Natural killer cell treated with Interleukin-12 subunit alpha and Interleukin-12 subunit beta and Interleukin-15 and Interleukin-18, amount 100 ng/mL, for 72 hours (primary cell): Measurements from ENCODE around the gene CHD9NB. TPM values are rescaled to one million over a fixed set of nuclear protein-coding genes. Genes with fewer than 3 reads are reported as not detected.

Experiments
- ATAC-seq, 2 donors: fragments of 150-1000 bp; cut with Tn5 transposase in 1 of 2; sonication (Bioruptor Pico), chemical (Tn5 transposase) in 1 of 2; 2 replicates each; pipeline ENCODE4 v1.10.0; 2021
- DNase-seq: peaks from one replicate; pipeline ENCODE4 v3.0.0; 2022; ENCODE audit warnings: low spot score
- H3K27ac Mint-ChIP-seq, 2 donors: 1 replicate in 1 of 2; 2 replicates in 1 of 2; pipeline ENCODE4 v1.8.0; 2022; ENCODE audit warnings: mixed read lengths in 2 of 2, mild to moderate bottlenecking in 1 of 2, moderate library complexity in 1 of 2
- H3K27me3 Mint-ChIP-seq, 2 donors: 1 replicate in 1 of 2; 2 replicates in 1 of 2; pipeline ENCODE4 v1.8.0; 2022; ENCODE audit warnings: mixed read lengths in 2 of 2
- H3K36me3 Mint-ChIP-seq: one replicate; pipeline ENCODE4 v1.8.0; 2022; ENCODE audit warnings: mixed read lengths
- H3K4me1 Mint-ChIP-seq, 2 donors: 1 replicate in 1 of 2; 2 replicates in 1 of 2; pipeline ENCODE4 v1.8.0; 2022; ENCODE audit warnings: low read depth in 2 of 2, mixed read lengths in 2 of 2, mild to moderate bottlenecking in 1 of 2
- H3K4me3 Mint-ChIP-seq: one replicate; pipeline ENCODE4 v1.8.0; 2022; ENCODE audit warnings: mixed read lengths
- H3K9me3 Mint-ChIP-seq: 2 replicates; pipeline ENCODE4 v1.8.0; 2022; ENCODE audit warnings: mixed read lengths
- total RNA-seq, 2 donors: library from RNA; stranded (reverse); gene quantifications; one replicate each; pipeline ENCODE4 v1.2.3, GENCODE V29; 2022

CHD9NB gene
- total RNA-seq, 2 donors from 2014 or later, result 0.17 TPM; not detected in 1

DNA sequence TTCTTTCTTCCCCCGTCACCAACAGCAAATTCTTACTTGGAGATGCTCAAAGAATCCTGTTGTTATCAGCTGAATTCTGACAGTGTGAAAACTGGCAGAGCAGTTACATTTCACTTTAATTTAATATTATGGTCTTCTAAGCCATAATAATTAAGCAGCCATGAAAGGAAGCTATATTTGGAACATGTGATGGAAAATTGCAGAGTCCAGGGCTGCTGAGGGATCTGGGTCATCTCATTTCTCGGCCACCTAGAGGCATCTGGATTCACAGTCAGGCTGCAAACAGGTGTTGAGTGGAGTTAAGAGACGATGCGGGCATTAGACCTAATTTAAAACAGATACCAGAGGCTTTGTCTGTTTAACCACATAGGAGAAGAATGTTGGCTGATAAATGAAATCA, 38.4 kb downstream of the CHD9NB start:
- Mint-ChIP-seq H3K4me1 (no peaks in the 10 kb centered on the region), H3K36me3 (no peaks in the 10 kb centered on the region), H3K4me3 (no peak overlapping the region), H3K27ac (no peak overlapping the region), H3K9me3 (no peaks in the 10 kb centered on the region), H3K27me3 (peaks cover 23 to 41% of the 10 kb centered on the region in 2 donors)
- no peak for DNase-seq
- ATAC-seq, result no peak

DNA sequence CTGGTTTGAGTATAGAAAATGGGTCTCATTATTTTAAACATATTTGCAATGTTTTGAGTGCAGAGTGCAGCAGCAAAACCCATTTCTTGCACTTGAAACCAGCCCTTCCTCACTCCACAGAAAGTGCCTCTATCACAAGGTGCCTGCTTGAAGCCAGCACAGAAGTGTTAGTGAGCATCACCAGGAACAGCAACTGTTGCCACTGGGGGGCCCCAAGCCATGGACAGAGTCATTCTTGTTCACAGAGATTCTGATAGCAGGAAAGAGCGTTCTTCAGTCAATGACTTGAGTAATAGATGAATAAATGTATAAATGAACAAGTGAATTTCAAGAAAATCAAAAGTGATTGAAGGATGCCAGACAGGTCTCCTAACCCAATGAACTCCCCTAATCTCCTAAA, 45.6 kb downstream of the CHD9NB start:
- no peaks in the 10 kb centered on the region for H3K36me3 Mint-ChIP-seq
- H3K27me3 Mint-ChIP-seq, result peaks cover 29 to 32% of the 10 kb centered on the region in 2 donors
- ATAC-seq (no peak), DNase-seq (no peak)
- no peak overlapping the region for H3K4me3 Mint-ChIP-seq
- no peaks in the 10 kb centered on the region for H3K9me3 Mint-ChIP-seq
- no peak overlapping the region for H3K27ac Mint-ChIP-seq
- H3K4me1 Mint-ChIP-seq, result no peaks in the 10 kb centered on the region

DNA sequence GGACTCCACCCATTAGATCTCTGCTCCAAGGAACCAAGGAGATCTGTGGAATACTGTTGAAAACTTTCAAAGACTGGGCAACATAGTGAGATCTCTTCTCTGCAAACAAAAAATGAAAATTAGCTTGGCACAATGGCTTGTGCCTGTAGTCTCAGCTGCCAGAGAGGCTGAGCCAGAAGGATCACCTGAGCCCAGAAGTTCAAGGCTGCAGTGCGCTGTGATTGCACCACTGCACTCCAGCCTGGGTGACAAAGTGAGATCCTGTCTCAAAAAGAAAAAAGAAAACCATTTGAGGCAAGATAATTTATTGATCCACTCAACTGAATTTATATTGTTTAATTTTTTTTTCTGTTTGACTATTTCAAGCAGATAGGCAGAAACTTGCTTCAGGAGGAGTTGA, 54.8 kb downstream of the CHD9NB start:
- Mint-ChIP-seq H3K27ac (no peak overlapping the region), H3K27me3 (peaks cover 7 to 22% of the 10 kb centered on the region in 2 donors), H3K9me3 (no peaks in the 10 kb centered on the region), H3K36me3 (no peaks in the 10 kb centered on the region), H3K4me3 (no peak overlapping the region), H3K4me1 (no peaks in the 10 kb centered on the region)
- no peak for DNase-seq
- no peak for ATAC-seq

DNA sequence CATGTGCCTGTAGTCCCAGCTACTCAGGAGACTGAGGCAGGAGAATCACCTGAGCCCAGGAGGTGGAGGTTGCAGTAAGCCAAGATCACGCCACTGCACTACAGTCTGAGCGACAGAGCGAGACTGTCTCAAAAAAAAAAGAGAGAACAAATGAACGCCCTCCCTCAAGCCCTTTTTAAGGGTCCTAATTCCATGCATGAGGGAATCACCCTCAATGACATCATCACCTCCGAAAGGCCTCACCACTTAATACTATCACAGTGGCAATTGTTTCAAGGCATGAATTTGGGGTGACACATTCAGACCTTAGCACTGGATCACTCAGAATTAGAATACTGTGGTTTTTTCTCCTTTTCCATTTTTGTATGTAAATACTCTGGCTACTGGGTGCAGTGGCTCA, 57.8 kb downstream of the CHD9NB start:
- ATAC-seq, result no peak

DNA sequence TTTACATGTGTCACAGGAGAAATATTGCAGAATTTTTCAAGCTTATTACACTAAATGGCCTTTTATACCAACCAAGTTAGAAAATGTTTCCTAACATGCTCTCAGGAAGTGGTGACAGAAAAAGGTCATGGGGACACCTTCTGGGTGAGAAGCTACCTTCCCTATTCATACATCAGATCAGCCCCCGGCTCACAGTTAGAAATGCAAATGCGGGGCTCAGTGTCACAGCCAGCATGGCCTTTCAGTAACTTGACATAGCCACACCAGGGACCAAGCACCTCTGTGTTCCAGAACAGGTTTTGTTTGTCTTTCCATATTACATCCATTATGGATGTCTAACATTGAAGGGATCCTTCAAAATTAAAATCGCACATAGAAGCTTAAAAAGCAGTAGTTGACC, 59.5 kb downstream of the CHD9NB start:
- ATAC-seq, result no peak

More for the DNA sequence above, 57.8 kb downstream of the CHD9NB start:
- Mint-ChIP-seq H3K9me3 (no peaks in the 10 kb centered on the region), H3K4me1 (no peaks in the 10 kb centered on the region), H3K36me3 (no peaks in the 10 kb centered on the region), H3K27me3 (peaks cover 5 to 16% of the 10 kb centered on the region in 2 donors), H3K27ac (no peak overlapping the region), H3K4me3 (no peak overlapping the region)
- DNase-seq, result no peak

DNA sequence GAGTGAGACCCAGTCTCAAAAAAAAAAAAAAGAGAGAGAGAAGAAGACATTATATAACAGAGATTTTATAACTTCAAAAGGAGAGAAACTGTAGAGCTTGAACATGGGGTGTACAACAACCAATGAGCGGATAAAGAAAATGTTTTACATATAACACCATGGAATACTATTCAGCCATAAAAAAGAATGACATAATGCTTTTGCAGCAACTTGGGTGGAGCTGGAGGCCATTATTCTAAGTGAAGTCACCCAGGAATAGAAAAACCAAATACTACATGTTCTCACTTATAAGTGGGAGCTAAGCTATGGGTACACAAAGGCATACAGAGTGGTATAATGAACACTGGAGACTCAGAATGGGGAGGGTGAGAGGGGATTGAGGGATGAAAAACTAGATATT, 61.1 kb downstream of the CHD9NB start:
- no peak overlapping the region for H3K4me3 Mint-ChIP-seq
- no peaks in the 10 kb centered on the region for H3K4me1 Mint-ChIP-seq
- DNase-seq, result no peak
- ATAC-seq, result no peak
- H3K36me3 Mint-ChIP-seq, result no peaks in the 10 kb centered on the region
- no peaks in the 10 kb centered on the region for H3K9me3 Mint-ChIP-seq
- H3K27ac Mint-ChIP-seq, result no peak overlapping the region
- peaks cover 12 to 19% of the 10 kb centered on the region in 2 donors for H3K27me3 Mint-ChIP-seq

More for the DNA sequence above, 59.5 kb downstream of the CHD9NB start:
- no peaks in the 10 kb centered on the region for H3K9me3 Mint-ChIP-seq
- H3K27me3 Mint-ChIP-seq, result peaks cover 12 to 24% of the 10 kb centered on the region in 2 donors
- H3K4me1 Mint-ChIP-seq, result no peaks in the 10 kb centered on the region
- no peaks in the 10 kb centered on the region for H3K36me3 Mint-ChIP-seq
- H3K27ac Mint-ChIP-seq, result no peak overlapping the region
- no peak for DNase-seq
- H3K4me3 Mint-ChIP-seq, result no peak overlapping the region

Other genes starting within 250 kb of the CHD9NB start
- 10 to 100 TPM; 29.2 to 38.1 TPM for gene CHD9, start 2.1 kb upstream of the CHD9NB start, total RNA-seq